Measurements from ENCODE around the gene NATD1.

DNA sequence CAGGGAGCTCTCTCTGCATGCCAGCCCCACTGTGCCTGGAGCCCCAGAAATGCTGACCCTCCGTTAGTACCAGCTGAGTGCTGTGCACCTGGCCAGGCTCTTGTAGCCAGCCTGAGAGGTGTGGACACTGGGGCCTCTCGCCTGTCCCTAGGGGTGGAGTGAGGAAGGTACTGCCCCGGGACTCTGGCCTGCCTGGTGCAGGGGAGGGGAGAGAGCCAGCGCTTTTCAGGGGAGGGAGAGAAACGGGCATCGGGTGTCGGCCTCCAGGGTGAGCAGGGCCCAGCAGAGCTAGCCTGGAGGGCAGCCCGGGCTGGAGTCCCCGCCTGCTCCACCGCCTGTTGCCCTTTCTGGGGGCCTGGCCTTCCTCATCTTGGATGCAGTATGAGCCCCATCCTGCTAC, 44.4 kb upstream of the NATD1 start:
- no peak for TF ChIP-seq RAD21 (IDR thresholded peaks at IDR 0.05; ENCODE audit: low read depth)
- no peak for TF ChIP-seq EGR1 (IDR thresholded peaks at IDR 0.05)
- TF ChIP-seq EP300 (IDR thresholded peaks at IDR 0.05; ENCODE audit: borderline replicate concordance) = no peak
- TF ChIP-seq, protein P1, sequence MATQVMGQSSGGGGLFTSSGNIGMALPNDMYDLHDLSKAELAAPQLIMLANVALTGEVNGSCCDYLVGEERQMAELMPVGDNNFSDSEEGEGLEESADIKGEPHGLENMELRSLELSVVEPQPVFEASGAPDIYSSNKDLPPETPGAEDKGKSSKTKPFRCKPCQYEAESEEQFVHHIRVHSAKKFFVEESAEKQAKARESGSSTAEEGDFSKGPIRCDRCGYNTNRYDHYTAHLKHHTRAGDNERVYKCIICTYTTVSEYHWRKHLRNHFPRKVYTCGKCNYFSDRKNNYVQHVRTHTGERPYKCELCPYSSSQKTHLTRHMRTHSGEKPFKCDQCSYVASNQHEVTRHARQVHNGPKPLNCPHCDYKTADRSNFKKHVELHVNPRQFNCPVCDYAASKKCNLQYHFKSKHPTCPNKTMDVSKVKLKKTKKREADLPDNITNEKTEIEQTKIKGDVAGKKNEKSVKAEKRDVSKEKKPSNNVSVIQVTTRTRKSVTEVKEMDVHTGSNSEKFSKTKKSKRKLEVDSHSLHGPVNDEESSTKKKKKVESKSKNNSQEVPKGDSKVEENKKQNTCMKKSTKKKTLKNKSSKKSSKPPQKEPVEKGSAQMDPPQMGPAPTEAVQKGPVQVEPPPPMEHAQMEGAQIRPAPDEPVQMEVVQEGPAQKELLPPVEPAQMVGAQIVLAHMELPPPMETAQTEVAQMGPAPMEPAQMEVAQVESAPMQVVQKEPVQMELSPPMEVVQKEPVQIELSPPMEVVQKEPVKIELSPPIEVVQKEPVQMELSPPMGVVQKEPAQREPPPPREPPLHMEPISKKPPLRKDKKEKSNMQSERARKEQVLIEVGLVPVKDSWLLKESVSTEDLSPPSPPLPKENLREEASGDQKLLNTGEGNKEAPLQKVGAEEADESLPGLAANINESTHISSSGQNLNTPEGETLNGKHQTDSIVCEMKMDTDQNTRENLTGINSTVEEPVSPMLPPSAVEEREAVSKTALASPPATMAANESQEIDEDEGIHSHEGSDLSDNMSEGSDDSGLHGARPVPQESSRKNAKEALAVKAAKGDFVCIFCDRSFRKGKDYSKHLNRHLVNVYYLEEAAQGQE (IDR thresholded peaks at IDR 0.05; ENCODE audit: low read depth) = no peak
- TF ChIP-seq FOXM1 (IDR thresholded peaks at IDR 0.05; ENCODE audit: borderline replicate concordance, low read depth) = no peak
- no peak for TF ChIP-seq YY1 (IDR thresholded peaks at IDR 0.05; ENCODE audit: low read depth)
- TF ChIP-seq, protein P2, sequence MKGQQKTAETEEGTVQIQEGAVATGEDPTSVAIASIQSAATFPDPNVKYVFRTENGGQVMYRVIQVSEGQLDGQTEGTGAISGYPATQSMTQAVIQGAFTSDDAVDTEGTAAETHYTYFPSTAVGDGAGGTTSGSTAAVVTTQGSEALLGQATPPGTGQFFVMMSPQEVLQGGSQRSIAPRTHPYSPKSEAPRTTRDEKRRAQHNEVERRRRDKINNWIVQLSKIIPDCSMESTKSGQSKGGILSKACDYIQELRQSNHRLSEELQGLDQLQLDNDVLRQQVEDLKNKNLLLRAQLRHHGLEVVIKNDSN (IDR thresholded peaks at IDR 0.05) = no peak
- no peak for TF ChIP-seq TCF12 (IDR thresholded peaks at IDR 0.05; ENCODE audit: low read depth)
- no peak for TF ChIP-seq TEAD4 (IDR thresholded peaks at IDR 0.05)
- TF ChIP-seq NFIC (IDR thresholded peaks at IDR 0.05) = no peak
- TF ChIP-seq, protein P3, sequence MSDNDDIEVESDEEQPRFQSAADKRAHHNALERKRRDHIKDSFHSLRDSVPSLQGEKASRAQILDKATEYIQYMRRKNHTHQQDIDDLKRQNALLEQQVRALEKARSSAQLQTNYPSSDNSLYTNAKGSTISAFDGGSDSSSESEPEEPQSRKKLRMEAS (IDR thresholded peaks at IDR 0.05) = no peak

Measured in Ishikawa (cell line).